Measurements from ENCODE around the gene SLC12A6.
"Not testable (repeated sequence)": the region's sequence is repeated elsewhere in the genome, so short reads cannot be mapped to it uniquely, and the experiment has no call there.

The SLC12A6 gene

GRCh38 chr15:34355241-34355640 is 17.7 kb upstream of the SLC12A6 start:
- FAIRE-seq: no peak

- FAIRE-seq: no peak
These were observed 16.7 kb upstream of the SLC12A6 start for GRCh38 chr15:34354286-34354685.

GRCh38 chr15:34353627-34354026 is 16.0 kb upstream of the SLC12A6 start:
- no peak for FAIRE-seq

- not testable (repeated sequence) for FAIRE-seq
These were observed 15.4 kb upstream of the SLC12A6 start for GRCh38 chr15:34352996-34353395.

- no peak for FAIRE-seq
These were observed 12.2 kb upstream of the SLC12A6 start for GRCh38 chr15:34349769-34350168.

- FAIRE-seq: no peak
These were observed 11.2 kb upstream of the SLC12A6 start for GRCh38 chr15:34348735-34349300.

GRCh38 chr15:34347951-34348638 is 10.5 kb upstream of the SLC12A6 start:
- FAIRE-seq: no peak

- FAIRE-seq: peak; percentile 91
These were observed 5.4 kb upstream of the SLC12A6 start, which contains the start of the genes NOP10 and NUTM1 for GRCh38 chr15:34342737-34343575. TSS of gene NOP10 (minus strand) at chr15:34343136. CDS start at chr15:34343073, 63 bp downstream. TSS of gene NUTM1 (plus strand) at chr15:34343315. CDS start at chr15:34343697, 382 bp downstream.

GRCh38 chr15:34342213-34342736 is 4.7 kb upstream of the SLC12A6 start:
- FAIRE-seq: not testable (repeated sequence)

GRCh38 chr15:34341381-34342212 is 4.0 kb upstream of the SLC12A6 start:
- FAIRE-seq: no peak

GRCh38 chr15:34339946-34340345 is 2.4 kb upstream of the SLC12A6 start:
- no peak for FAIRE-seq

GRCh38 chr15:34338347-34338746 is 766 bp upstream of the SLC12A6 start:
- no peak for FAIRE-seq

- FAIRE-seq: no peak
These were observed 507 bp downstream of the SLC12A6 start for GRCh38 chr15:34336991-34337556.

GRCh38 chr15:34336231-34336990 is 1.2 kb downstream of the SLC12A6 start:
- no peak for FAIRE-seq

GRCh38 chr15:34335176-34336032 is 2.2 kb downstream of the SLC12A6 start:
- no peak for FAIRE-seq

GRCh38 chr15:34334672-34335071 is 2.9 kb downstream of the SLC12A6 start:
- no peak for FAIRE-seq

- FAIRE-seq: no peak
These were observed 4.9 kb downstream of the SLC12A6 start for GRCh38 chr15:34332553-34333120.

- no peak for FAIRE-seq
These were observed 5.8 kb downstream of the SLC12A6 start for GRCh38 chr15:34331809-34332208.

- no peak for FAIRE-seq
These were observed 7.3 kb downstream of the SLC12A6 start for GRCh38 chr15:34330279-34330678.

- FAIRE-seq: no peak
These were observed 8.6 kb downstream of the SLC12A6 start for GRCh38 chr15:34329006-34329405.
